ENCODE measurements around the gene LRRC53.

LRRC53 gene

DNA sequence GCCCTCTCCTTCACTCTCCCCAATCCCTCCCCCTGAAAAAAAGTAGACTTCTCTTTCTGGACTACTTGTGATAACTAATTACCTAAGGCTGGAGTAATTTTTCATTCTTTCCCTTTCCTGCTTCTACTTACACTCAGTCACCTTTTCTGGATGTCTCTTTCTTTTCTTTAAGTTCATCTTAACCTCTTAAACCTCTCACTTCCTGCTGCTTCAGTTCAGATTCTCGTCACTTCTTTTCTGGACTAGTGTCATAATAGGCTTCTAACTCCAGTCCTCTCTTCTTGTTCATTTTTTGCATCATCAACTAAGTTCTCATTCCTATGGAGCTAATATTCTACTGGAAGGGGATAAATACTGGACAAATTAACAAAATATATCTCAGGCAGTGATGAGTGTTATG lies 75.4 kb downstream of the LRRC53 start:
- no peak overlapping the region for H3K4me3 ChIP-seq
- TF ChIP-seq, protein P1, sequence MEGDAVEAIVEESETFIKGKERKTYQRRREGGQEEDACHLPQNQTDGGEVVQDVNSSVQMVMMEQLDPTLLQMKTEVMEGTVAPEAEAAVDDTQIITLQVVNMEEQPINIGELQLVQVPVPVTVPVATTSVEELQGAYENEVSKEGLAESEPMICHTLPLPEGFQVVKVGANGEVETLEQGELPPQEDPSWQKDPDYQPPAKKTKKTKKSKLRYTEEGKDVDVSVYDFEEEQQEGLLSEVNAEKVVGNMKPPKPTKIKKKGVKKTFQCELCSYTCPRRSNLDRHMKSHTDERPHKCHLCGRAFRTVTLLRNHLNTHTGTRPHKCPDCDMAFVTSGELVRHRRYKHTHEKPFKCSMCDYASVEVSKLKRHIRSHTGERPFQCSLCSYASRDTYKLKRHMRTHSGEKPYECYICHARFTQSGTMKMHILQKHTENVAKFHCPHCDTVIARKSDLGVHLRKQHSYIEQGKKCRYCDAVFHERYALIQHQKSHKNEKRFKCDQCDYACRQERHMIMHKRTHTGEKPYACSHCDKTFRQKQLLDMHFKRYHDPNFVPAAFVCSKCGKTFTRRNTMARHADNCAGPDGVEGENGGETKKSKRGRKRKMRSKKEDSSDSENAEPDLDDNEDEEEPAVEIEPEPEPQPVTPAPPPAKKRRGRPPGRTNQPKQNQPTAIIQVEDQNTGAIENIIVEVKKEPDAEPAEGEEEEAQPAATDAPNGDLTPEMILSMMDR (IDR thresholded peaks at IDR 0.05) = no peak
- DNase-seq (ENCODE audit: low spot score) = no peak
- no peak overlapping the region for H3K27ac ChIP-seq

DNA sequence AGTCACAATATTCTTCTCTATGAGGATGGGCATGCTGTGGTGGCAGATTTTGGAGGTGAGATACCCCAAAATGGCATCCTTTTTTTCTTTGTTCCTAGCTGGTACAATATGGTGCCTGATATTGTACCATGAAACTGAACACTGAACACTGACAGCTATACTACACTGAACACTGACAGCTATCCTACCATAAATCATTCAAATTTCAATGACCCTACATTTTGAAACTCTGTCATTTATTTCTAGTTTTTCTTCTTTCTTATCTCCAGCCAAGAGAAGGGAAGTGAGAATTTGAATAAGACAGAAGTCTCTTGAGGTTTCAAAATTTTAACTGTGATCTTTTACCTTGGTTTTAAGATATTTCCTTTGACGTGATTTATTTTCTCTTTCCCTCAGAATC lies 76.3 kb downstream of the LRRC53 start:
- DNase-seq (ENCODE audit: low spot score) = no peak
- TF ChIP-seq, protein P1 (IDR thresholded peaks at IDR 0.05) = no peak
- Histone ChIP-seq H3K27ac (no peak overlapping the region), H3K4me3 (no peak overlapping the region)

DNA sequence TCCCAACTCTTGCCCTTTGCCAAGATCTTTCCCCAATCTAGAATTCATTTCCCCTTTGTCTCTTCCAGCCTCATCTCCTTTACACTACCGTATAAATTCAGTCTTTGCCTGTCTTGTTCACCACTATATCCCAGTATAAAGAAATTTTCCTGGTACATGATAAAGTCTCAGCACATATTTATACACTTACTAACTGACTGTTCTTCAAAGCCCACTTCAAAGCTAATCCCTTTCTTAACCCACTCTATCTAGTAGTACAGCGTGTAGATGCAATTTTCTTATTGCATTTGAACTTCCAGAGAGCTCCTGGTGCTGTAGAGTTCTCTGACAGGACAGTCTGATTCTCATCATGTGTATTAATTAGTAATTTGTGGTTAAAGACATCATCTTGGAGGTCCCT lies 78.1 kb downstream of the LRRC53 start:
- H3K27ac ChIP-seq = no peak overlapping the region
- TF ChIP-seq, protein P1 (IDR thresholded peaks at IDR 0.05) = no peak
- DNase-seq (ENCODE audit: low spot score) = no peak
- no peak overlapping the region for H3K4me3 ChIP-seq

DNA sequence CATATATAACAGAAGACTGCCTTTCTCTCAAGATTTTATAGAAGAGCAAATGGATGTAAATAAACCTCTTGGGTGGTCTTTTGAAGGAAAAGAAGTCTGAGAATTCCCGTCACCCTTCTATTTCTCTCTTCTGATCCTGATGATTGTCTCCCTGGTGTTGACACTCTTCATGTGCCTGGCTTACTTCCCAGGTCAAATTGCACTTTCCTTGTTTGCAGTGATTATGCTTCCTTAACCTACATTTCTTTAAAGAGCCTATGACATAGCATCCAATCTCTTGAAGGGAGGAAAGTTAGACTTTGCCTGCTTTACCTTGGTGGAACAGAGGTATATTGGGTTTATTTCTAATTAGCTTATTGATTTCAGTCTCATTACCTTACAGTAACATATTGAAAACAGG lies 80.1 kb downstream of the LRRC53 start:
- H3K4me3 ChIP-seq = no peak overlapping the region
- TF ChIP-seq, protein P1 (IDR thresholded peaks at IDR 0.05) = no peak
- no peak overlapping the region for H3K27ac ChIP-seq
- no peak for DNase-seq (ENCODE audit: low spot score)

DNA sequence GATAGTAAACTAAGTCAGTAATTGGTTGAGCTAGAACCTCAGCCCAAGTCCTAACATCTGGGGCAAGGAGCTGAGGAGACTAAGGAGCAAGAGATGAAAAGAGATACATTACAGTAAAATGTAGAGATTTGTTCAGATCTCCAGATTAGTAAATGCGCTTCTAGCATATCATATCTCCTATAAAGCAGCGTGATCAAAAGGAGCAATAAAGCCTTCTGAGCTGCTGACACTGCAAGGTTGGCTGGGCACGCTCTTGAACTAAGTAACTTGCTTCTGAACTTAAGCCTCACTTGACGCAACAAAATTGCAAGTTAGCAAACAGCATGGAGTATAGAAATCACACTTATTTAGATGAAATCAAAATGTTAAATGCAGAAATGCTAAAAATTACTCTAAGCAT lies 80.9 kb downstream of the LRRC53 start:
- Histone ChIP-seq H3K27ac (no peak overlapping the region), H3K4me3 (no peak overlapping the region)
- TF ChIP-seq, protein P1 (IDR thresholded peaks at IDR 0.05) = no peak
- DNase-seq (ENCODE audit: low spot score) = no peak

DNA sequence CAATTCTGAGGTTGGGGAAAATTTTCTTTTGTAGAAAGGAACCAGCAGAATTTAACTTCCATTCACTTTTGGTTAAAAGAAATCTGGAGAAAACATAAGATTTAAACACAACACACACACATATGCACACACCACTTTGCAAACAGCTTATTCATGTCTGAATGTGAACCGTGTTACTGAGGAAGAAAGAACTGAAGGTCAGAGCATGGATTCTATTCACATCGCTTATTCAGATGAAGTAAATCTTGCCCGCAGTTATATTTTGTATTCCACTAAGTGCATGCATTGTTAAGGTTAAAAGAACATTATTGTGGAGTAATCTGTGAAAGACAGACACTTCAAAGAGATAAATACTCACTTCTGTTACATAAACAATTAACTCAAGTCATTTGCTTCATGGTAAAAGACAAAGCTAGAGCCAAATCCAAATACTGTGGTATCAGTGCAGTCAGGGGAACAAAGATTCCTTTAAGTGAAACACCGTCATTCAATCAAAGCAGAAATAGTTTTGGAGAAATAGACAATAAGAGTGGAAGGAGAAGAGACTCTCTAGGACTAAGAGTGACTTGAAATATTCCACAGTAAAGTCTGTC lies 82.0 kb downstream of the LRRC53 start:
- H3K27ac ChIP-seq = no peak overlapping the region
- TF ChIP-seq, protein P1 (IDR thresholded peaks at IDR 0.05) = no peak
- no peak overlapping the region for H3K4me3 ChIP-seq
- DNase-seq (ENCODE audit: low spot score) = no peak

DNA sequence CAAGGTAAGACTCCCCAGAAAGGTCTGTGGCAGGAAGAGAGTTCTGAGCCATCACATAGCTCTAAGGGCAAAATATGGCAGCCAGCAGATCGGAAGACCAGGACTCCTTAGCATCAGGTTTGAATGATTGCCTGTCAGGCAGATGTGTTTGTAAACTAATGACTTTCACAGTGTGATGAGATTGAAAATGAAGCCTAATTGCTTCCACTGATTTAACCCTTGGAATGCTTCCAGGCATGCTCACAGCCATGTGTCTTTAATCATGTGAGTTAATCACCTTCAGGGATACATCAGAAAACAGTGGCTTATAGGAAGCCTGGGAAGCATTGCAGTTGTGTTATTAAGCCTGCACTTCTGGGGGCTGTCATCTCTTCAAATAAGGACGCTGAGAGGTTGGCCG lies 82.8 kb downstream of the LRRC53 start:
- no peak for DNase-seq (ENCODE audit: low spot score)
- Histone ChIP-seq H3K4me3 (no peak overlapping the region), H3K27ac (no peak overlapping the region)
- TF ChIP-seq, protein P1 (IDR thresholded peaks at IDR 0.05) = no peak

All from coronary artery (tissue), 2 donors.